Astrocyte (in vitro differentiated cells and primary cell): Measurements from ENCODE around the gene ALPK3. TPM values are rescaled to one million over a fixed set of nuclear protein-coding genes. Genes with fewer than 3 reads are reported as not detected.

Experiments
- DNase-seq: peaks from one replicate; pipeline ENCODE4 v3.0.0-alpha.2; 2010; ENCODE audit warnings: low read depth
- FAIRE-seq: peaks from 2 replicates; lab custom pipeline; 2011; peaks lifted over from hg19 to GRCh38; lab: Jason Lieb, UNC
- H2AFZ ChIP-seq: 2 replicates; pipeline ENCODE4 v1.6.0; 2012; ENCODE audit warnings: low read depth, low read length, inconsistent platforms
- H3K27ac ChIP-seq: 2 replicates; pipeline ENCODE4 v1.5.1; 2011; ENCODE audit warnings: low read depth, low read length, inconsistent platforms
- H3K27me3 ChIP-seq: 2 replicates; pipeline ENCODE4 v1.6.0; 2011; ENCODE audit warnings: low read length, inconsistent platforms; ENCODE audit not compliant: insufficient read depth
- H3K36me3 ChIP-seq: 2 replicates; pipeline ENCODE4 v1.5.1; 2011; ENCODE audit warnings: low read length, inconsistent platforms; ENCODE audit not compliant: insufficient read depth
- H3K4me1 ChIP-seq: 2 replicates; pipeline ENCODE4 v1.5.1; 2011; ENCODE audit warnings: low read length, inconsistent platforms; ENCODE audit not compliant: insufficient read depth
- H3K4me2 ChIP-seq: 2 replicates; pipeline ENCODE4 v1.6.0; 2012; ENCODE audit warnings: low read length, inconsistent platforms
- H3K4me3 ChIP-seq: 2 replicates; pipeline ENCODE4 v1.5.1; 2011; ENCODE audit warnings: low read depth, mild to moderate bottlenecking, low read length, inconsistent platforms; ENCODE audit not compliant: insufficient read depth
- H3K79me2 ChIP-seq: 2 replicates; pipeline ENCODE4 v1.6.0; 2012; ENCODE audit warnings: mild to moderate bottlenecking, low read length, inconsistent platforms; ENCODE audit not compliant: insufficient read depth
- H3K9ac ChIP-seq: 2 replicates; pipeline ENCODE4 v1.6.0; 2012; ENCODE audit warnings: mild to moderate bottlenecking, low read length, inconsistent platforms
- H3K9me3 ChIP-seq: 2 replicates; pipeline ENCODE4 v1.5.1; 2012; ENCODE audit warnings: low read depth, mild to moderate bottlenecking, low read length, inconsistent platforms; ENCODE audit not compliant: insufficient read depth
- H4K20me1 ChIP-seq: 2 replicates; pipeline ENCODE4 v1.6.0; 2012; ENCODE audit warnings: low read length, inconsistent platforms; ENCODE audit not compliant: insufficient read depth
- H3K27ac Mint-ChIP-seq: one replicate; pipeline ENCODE4 v1.8.0; 2021; ENCODE audit warnings: mild to moderate bottlenecking, mixed read lengths; ENCODE audit not compliant: unreplicated experiment
- H3K27me3 Mint-ChIP-seq: one replicate; pipeline ENCODE4 v1.8.0; 2021; ENCODE audit warnings: low read depth, mixed read lengths; ENCODE audit not compliant: unreplicated experiment
- H3K36me3 Mint-ChIP-seq: one replicate; pipeline ENCODE4 v1.8.0; 2021; ENCODE audit warnings: low read depth, mixed read lengths; ENCODE audit not compliant: unreplicated experiment
- H3K4me1 Mint-ChIP-seq: one replicate; pipeline ENCODE4 v1.8.0; 2021; ENCODE audit warnings: low read depth, mixed read lengths; ENCODE audit not compliant: unreplicated experiment
- H3K4me3 Mint-ChIP-seq: one replicate; pipeline ENCODE4 v1.8.0; 2021; ENCODE audit warnings: mild to moderate bottlenecking, moderate library complexity, mixed read lengths; ENCODE audit not compliant: unreplicated experiment
- H3K9me3 Mint-ChIP-seq: one replicate; pipeline ENCODE4 v1.8.0; 2021; ENCODE audit warnings: mild to moderate bottlenecking, mixed read lengths; ENCODE audit not compliant: unreplicated experiment
- CTCF ChIP-seq: IDR thresholded peaks from 2 replicates; pipeline ENCODE4 v1.5.1; 2011; ENCODE audit warnings: low read depth, mild to moderate bottlenecking, inconsistent platforms, low read length, moderate library complexity; ENCODE audit not compliant: insufficient read depth
- EZH2 ChIP-seq: IDR thresholded peaks from 2 replicates; pipeline ENCODE4 v1.6.1; 2012; ENCODE audit warnings: mild to moderate bottlenecking, low read length, inconsistent platforms; ENCODE audit not compliant: insufficient read depth
- total RNA-seq: library from RNA; stranded (reverse); gene quantifications from 2 replicates; pipeline ENCODE4 v1.2.1, GENCODE V29; 2021

ALPK3 gene
- total RNA-seq, 1 donor from 2014 or later, result 9.1 TPM

- H3K27me3 ChIP-seq, result no peaks in the 10 kb centered on the region
- no peak overlapping the region for H3K4me3 Mint-ChIP-seq
- no peak overlapping the region for H3K27ac ChIP-seq
- H3K36me3 ChIP-seq, result no peaks in the 10 kb centered on the region
- peaks cover 3% of the 10 kb centered on the region for H3K27me3 Mint-ChIP-seq
- H3K9me3 ChIP-seq, result no peaks in the 10 kb centered on the region
- H3K4me1 ChIP-seq, result peaks cover 14% of the 10 kb centered on the region
- no peak overlapping the region for H2AFZ ChIP-seq
- no peaks in the 10 kb centered on the region for H3K9me3 Mint-ChIP-seq
- no peak overlapping the region for H3K4me3 ChIP-seq
- FAIRE-seq (no peak), DNase-seq (no peak)
- peaks cover 16% of the 10 kb centered on the region for H3K4me1 Mint-ChIP-seq
- no peak overlapping the region for H3K9ac ChIP-seq
- no peaks in the 10 kb centered on the region for H4K20me1 ChIP-seq
- H3K4me2 ChIP-seq, result no peak overlapping the region
- H3K79me2 ChIP-seq, result no peaks in the 10 kb centered on the region
- no peak overlapping the region for H3K27ac Mint-ChIP-seq
- TF ChIP-seq EZH2 (no peak), CTCF (no peak)
- peaks cover 6% of the 10 kb centered on the region for H3K36me3 Mint-ChIP-seq
Observed at GRCh38 chr15:84822653-84823281, 5.6 kb downstream of the ALPK3 start.

- no peaks in the 10 kb centered on the region for H4K20me1 ChIP-seq
- Mint-ChIP-seq H3K9me3 (no peaks in the 10 kb centered on the region), H3K27me3 (peaks cover 3% of the 10 kb centered on the region), H3K4me3 (no peak overlapping the region), H3K36me3 (peaks cover 9% of the 10 kb centered on the region), H3K27ac (no peak overlapping the region), H3K4me1 (peaks cover 12% of the 10 kb centered on the region)
- no peak overlapping the region for H3K4me3 ChIP-seq
- FAIRE-seq (no peak), DNase-seq (no peak)
- H3K27ac ChIP-seq, result no peak overlapping the region
- H3K4me1 ChIP-seq, result peaks cover 8% of the 10 kb centered on the region
- no peaks in the 10 kb centered on the region for H3K79me2 ChIP-seq
- no peak for TF ChIP-seq EZH2
- no peak for TF ChIP-seq CTCF
- no peak overlapping the region for H3K4me2 ChIP-seq
- no peak overlapping the region for H2AFZ ChIP-seq
- H3K27me3 ChIP-seq, result no peaks in the 10 kb centered on the region
- no peaks in the 10 kb centered on the region for H3K9me3 ChIP-seq
- no peaks in the 10 kb centered on the region for H3K36me3 ChIP-seq
- H3K9ac ChIP-seq, result no peak overlapping the region
Observed at GRCh38 chr15:84823282-84823878, 6.2 kb downstream of the ALPK3 start.
